IMR-90 (cell line): Measurements from ENCODE around the gene SUN1. TPM values are rescaled to one million over a fixed set of nuclear protein-coding genes. Genes with fewer than 3 reads are reported as not detected.

Experiments
- CHD1 ChIP-seq: IDR thresholded peaks from 2 replicates; pipeline ENCODE4 v1.6.1; 2012; ENCODE audit warnings: low read depth, low read length, improper control_type of control experiment
- ELK1 ChIP-seq: fragments of 150-350 bp; IDR thresholded peaks from 2 replicates; pipeline ENCODE4 v1.6.1; 2016; ENCODE audit warnings: low read depth, mild to moderate bottlenecking, low read length, moderate library complexity, borderline replicate concordance
- MXI1 ChIP-seq: IDR thresholded peaks from 2 replicates; pipeline ENCODE4 v1.6.1; 2012; ENCODE audit warnings: low read depth, mild to moderate bottlenecking, low read length, moderate library complexity, borderline replicate concordance
- SMC3 ChIP-seq: fragments of 150-350 bp; IDR thresholded peaks from 2 replicates; pipeline ENCODE4 v1.6.1; 2016; ENCODE audit warnings: low read depth, mild to moderate bottlenecking, antibody characterized with exemption, low read length, moderate library complexity
- polyA plus RNA-seq, 3 experiments: library from polyadenylated mRNA; depleted of rRNA; stranded (reverse); fragments of >200 nt; gene quantifications; 2 replicates each; pipeline ENCODE4 v1.2.3, GENCODE V29; 2012; ENCODE audit warnings: low replicate concordance in 1 of 3
- total RNA-seq: library from RNA; depleted of rRNA; stranded (reverse); fragments of >200 nt; gene quantifications from 2 replicates; pipeline ENCODE4 v1.2.3, GENCODE V29; 2012

Gene SUN1
- total and polyA plus RNA-seq, 2 of the 4 experiments (the other 2 are of a cell fraction) = 113 to 239 TPM

- TF ChIP-seq MXI1 (no peak), ELK1 (no peak), SMC3 (no peak), CHD1 (no peak)
Measured at GRCh38 chr7:885261-885892, 53.1 kb downstream of the SUN1 start (continued).
